HepG2 (cell line): ENCODE data around the gene PODN. TPM values are rescaled to one million over a fixed set of nuclear protein-coding genes. Genes with fewer than 3 reads are reported as not detected.

Source experiments
- ARID2 ChIP-seq: sonication (generic); formaldehyde crosslinking; IDR thresholded peaks from 2 replicates; pipeline ENCODE4 v1.8.1; 2022; ENCODE audit warnings: mild to moderate bottlenecking, missing genetic modification reagents, borderline replicate concordance
- ASH2L ChIP-seq: fragments of 300-600, 200-600 bp; sonication (generic); IDR thresholded peaks from 2 replicates; pipeline ENCODE4 v1.7.0; 2017; ENCODE audit warnings: low read depth, mild to moderate bottlenecking, moderate library complexity, mixed read lengths, low read length; ENCODE audit not compliant: insufficient read length
- CHD4 ChIP-seq: fragments of 200-600 bp; sonication (generic); IDR thresholded peaks from 2 replicates; pipeline ENCODE4 v1.7.0; 2017; ENCODE audit warnings: mild to moderate bottlenecking, low read length, borderline replicate concordance
- CSRNP1 ChIP-seq: sonication (generic); formaldehyde crosslinking; IDR thresholded peaks from 2 replicates; pipeline ENCODE4 v1.8.1; 2023; ENCODE audit warnings: mild to moderate bottlenecking, missing genetic modification reagents
- DNMT3B ChIP-seq: conservative IDR thresholded peaks from 2 replicates; pipeline ENCODE4 v1.6.1; 2016; ENCODE audit warnings: missing biosample characterization, control low read depth
- MAFF ChIP-seq: IDR thresholded peaks from 2 replicates; pipeline ENCODE4 v1.6.1; 2011; ENCODE audit warnings: low read depth, low read length, improper control_type of control experiment
- NR2F1 ChIP-seq, 2 experiments: fragments of 450-650 bp in 1 of 2; formaldehyde crosslinking in 1 of 2; IDR thresholded peaks; 2 replicates each; pipeline versions ENCODE4 v1.5.0 to v1.6.1; 2016 to 2020; ENCODE audit warnings: mild to moderate bottlenecking in 1 of 2, missing compliant biosample characterization in 1 of 2, missing genetic modification reagents in 1 of 2, moderate library complexity in 1 of 2
- PCBP2 ChIP-seq: fragments of 200-400 bp; formaldehyde crosslinking; optimal IDR thresholded peaks from 2 replicates; pipeline ENCODE3; 2018; ENCODE audit warnings: low read length, low read depth; ENCODE audit not compliant: poor library complexity, severe bottlenecking
- PITX1 ChIP-seq: sonication (generic); formaldehyde crosslinking; IDR thresholded peaks from 2 replicates; pipeline ENCODE4 v1.5.1; 2020; ENCODE audit warnings: mild to moderate bottlenecking, missing genetic modification reagents
- SOX5 ChIP-seq: IDR thresholded peaks from 2 replicates; pipeline ENCODE4 v1.6.1; 2016; ENCODE audit warnings: borderline replicate concordance
- SP2 ChIP-seq: sonication (generic); formaldehyde crosslinking; IDR thresholded peaks from 2 replicates; pipeline ENCODE4 v1.5.1; 2020; ENCODE audit warnings: mild to moderate bottlenecking, missing genetic modification reagents
- ZC3H4 ChIP-seq: sonication (generic); formaldehyde crosslinking; IDR thresholded peaks from 2 replicates; pipeline ENCODE4 v1.4.0; 2020; ENCODE audit warnings: missing genetic modification reagents, borderline replicate concordance
- ZFAT ChIP-seq: sonication (generic); formaldehyde crosslinking; conservative IDR thresholded peaks from 2 replicates; pipeline ENCODE4 v1.8.1; 2023; ENCODE audit warnings: missing genetic modification reagents, inconsistent platforms
- ZNF496 ChIP-seq: sonication (generic); formaldehyde crosslinking; IDR thresholded peaks from 2 replicates; pipeline ENCODE4 v1.8.1; 2023; ENCODE audit warnings: mild to moderate bottlenecking, moderate library complexity, missing genetic modification reagents; ENCODE audit not compliant: insufficient replicate concordance
- ZNF572 ChIP-seq: sonication (generic); formaldehyde crosslinking; IDR thresholded peaks from 2 replicates; pipeline ENCODE4 v1.5.1; 2020; ENCODE audit warnings: mild to moderate bottlenecking, missing genetic modification reagents
- ZNF710 ChIP-seq: sonication (generic); formaldehyde crosslinking; IDR thresholded peaks from 2 replicates; pipeline ENCODE4 v1.5.0; 2020; ENCODE audit warnings: mild to moderate bottlenecking, missing genetic modification reagents, borderline replicate concordance
- polyA plus RNA-seq, 8 experiments: library from polyadenylated mRNA; depleted of rRNA in 3 of 8; stranded (reverse) in 7 of 8; unstranded in 1 of 8; fragments of >200 nt; fragmentation: Illumina TruSeq in 4 of 8; extraction: Trizol in 4 of 8; gene quantifications; 2 replicates each; pipeline versions ENCODE4 v1.2.1 to v1.2.3, GENCODE V29; 2011 to 2016; ENCODE audit warnings: low read depth in 4 of 8, missing spikeins in 1 of 8, mixed read lengths in 1 of 8; ENCODE audit not compliant: insufficient read depth in 1 of 8
- total RNA-seq, 5 experiments: library from RNA; depleted of rRNA; stranded (reverse); fragments of >200 nt; fragmentation: Illumina TruSeq; extraction: Trizol; gene quantifications; 2 replicates each; pipeline ENCODE4 v1.2.3, GENCODE V29; 2016; ENCODE audit warnings: low read depth in 1 of 5
- TF ChIP-seq, protein P1 (sequence below): IDR thresholded peaks from 2 replicates; pipeline ENCODE4 v1.6.1; 2016
- TF ChIP-seq, protein P2 (sequence below): sonication (generic); formaldehyde crosslinking; IDR thresholded peaks from 2 replicates; pipeline ENCODE4 v1.4.0; 2020; ENCODE audit warnings: missing genetic modification reagents
- TF ChIP-seq, protein P3 (sequence below): sonication (generic); formaldehyde crosslinking; IDR thresholded peaks from 2 replicates; pipeline ENCODE4 v1.8.0; 2022; ENCODE audit warnings: missing genetic modification reagents, mild to moderate bottlenecking, borderline replicate concordance

PODN gene
- total and polyA plus RNA-seq, 2 of the 13 experiments (the other 11 are each of a cell fraction or from before 2014, with no cell fraction given), result 0.13 TPM; not detected in 1

GRCh38 chr1:53112271-53112774 is 50.3 kb downstream of the PODN start (continued):
- TF ChIP-seq ZNF710 (no peak), PITX1 (CRISPR knock-in tag) (no peak), CSRNP1 (CRISPR knock-in tag) (no peak), ZFAT (no peak), DNMT3B (CRISPR knock-in tag) (0 out of 2 replicates have a peak, but pooled peaks have one; percentile 30), MAFF (0 out of 2 replicates have a peak, but pooled peaks have one; percentile 19), PCBP2 (no peak), ASH2L (no peak), ZC3H4 (CRISPR knock-in tag) (0 out of 2 replicates have a peak, but pooled peaks have one; percentile 0), ZNF496 (CRISPR knock-in tag) (no peak), ARID2 (CRISPR knock-in tag) (no peak), SP2 (CRISPR knock-in tag) (no peak), SOX5 (CRISPR knock-in tag) (0 out of 2 replicates have a peak, but pooled peaks have one; percentile 14), ZNF572 (CRISPR knock-in tag) (no peak), CHD4 (peak; percentile 98), NR2F1 (CRISPR knock-in tag; IDR thresholded peaks at IDR 0.05) (peak; percentile 25 to 77; a peak in 2 of 4 replicates)
- TF ChIP-seq, protein P1, sequence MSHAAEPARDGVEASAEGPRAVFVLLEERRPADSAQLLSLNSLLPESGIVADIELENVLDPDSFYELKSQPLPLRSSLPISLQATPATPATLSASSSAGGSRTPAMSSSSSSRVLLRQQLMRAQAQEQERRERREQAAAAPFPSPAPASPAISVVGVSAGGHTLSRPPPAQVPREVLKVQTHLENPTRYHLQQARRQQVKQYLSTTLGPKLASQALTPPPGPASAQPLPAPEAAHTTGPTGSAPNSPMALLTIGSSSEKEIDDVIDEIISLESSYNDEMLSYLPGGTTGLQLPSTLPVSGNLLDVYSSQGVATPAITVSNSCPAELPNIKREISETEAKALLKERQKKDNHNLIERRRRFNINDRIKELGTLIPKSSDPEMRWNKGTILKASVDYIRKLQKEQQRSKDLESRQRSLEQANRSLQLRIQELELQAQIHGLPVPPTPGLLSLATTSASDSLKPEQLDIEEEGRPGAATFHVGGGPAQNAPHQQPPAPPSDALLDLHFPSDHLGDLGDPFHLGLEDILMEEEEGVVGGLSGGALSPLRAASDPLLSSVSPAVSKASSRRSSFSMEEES (CRISPR knock-in tag), result peak; percentile 25; the same call in 1 of the 2 replicates
- TF ChIP-seq, protein P2, sequence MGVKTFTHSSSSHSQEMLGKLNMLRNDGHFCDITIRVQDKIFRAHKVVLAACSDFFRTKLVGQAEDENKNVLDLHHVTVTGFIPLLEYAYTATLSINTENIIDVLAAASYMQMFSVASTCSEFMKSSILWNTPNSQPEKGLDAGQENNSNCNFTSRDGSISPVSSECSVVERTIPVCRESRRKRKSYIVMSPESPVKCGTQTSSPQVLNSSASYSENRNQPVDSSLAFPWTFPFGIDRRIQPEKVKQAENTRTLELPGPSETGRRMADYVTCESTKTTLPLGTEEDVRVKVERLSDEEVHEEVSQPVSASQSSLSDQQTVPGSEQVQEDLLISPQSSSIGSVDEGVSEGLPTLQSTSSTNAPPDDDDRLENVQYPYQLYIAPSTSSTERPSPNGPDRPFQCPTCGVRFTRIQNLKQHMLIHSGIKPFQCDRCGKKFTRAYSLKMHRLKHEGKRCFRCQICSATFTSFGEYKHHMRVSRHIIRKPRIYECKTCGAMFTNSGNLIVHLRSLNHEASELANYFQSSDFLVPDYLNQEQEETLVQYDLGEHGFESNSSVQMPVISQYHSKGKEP (CRISPR knock-in tag), result no peak
- TF ChIP-seq, protein P3, sequence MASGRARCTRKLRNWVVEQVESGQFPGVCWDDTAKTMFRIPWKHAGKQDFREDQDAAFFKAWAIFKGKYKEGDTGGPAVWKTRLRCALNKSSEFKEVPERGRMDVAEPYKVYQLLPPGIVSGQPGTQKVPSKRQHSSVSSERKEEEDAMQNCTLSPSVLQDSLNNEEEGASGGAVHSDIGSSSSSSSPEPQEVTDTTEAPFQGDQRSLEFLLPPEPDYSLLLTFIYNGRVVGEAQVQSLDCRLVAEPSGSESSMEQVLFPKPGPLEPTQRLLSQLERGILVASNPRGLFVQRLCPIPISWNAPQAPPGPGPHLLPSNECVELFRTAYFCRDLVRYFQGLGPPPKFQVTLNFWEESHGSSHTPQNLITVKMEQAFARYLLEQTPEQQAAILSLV (CRISPR knock-in tag), result no peak
